Measurements from ENCODE around the gene NRP2. TPM values are rescaled to one million over a fixed set of nuclear protein-coding genes. Genes with fewer than 3 reads are reported as not detected.
A peak's percentile ranks its signal among the peaks of the same experiment; 100 is the strongest.

NRP2 gene
- total RNA-seq, 6 donors from 2014 or later = 61.4 to 99.4 (median 71.8) TPM

- Histone ChIP-seq H3K27ac (no peak overlapping the region), H3K4me1 (peaks cover 0 to 13% (median 7%) of the 10 kb centered on the region in 4 donors), H3K27me3 (no peaks in the 10 kb centered on the region), H3K9me3 (no peaks in the 10 kb centered on the region), H3K4me3 (no peak overlapping the region), H3K36me3 (peaks cover 6 to 72% (median 54%) of the 10 kb centered on the region in 4 donors)
- TF ChIP-seq POLR2AphosphoS5 (IDR thresholded peaks at IDR 0.05) = no peak
- TF ChIP-seq POLR2A (IDR thresholded peaks at IDR 0.05) = no peak
- TF ChIP-seq, protein P1, sequence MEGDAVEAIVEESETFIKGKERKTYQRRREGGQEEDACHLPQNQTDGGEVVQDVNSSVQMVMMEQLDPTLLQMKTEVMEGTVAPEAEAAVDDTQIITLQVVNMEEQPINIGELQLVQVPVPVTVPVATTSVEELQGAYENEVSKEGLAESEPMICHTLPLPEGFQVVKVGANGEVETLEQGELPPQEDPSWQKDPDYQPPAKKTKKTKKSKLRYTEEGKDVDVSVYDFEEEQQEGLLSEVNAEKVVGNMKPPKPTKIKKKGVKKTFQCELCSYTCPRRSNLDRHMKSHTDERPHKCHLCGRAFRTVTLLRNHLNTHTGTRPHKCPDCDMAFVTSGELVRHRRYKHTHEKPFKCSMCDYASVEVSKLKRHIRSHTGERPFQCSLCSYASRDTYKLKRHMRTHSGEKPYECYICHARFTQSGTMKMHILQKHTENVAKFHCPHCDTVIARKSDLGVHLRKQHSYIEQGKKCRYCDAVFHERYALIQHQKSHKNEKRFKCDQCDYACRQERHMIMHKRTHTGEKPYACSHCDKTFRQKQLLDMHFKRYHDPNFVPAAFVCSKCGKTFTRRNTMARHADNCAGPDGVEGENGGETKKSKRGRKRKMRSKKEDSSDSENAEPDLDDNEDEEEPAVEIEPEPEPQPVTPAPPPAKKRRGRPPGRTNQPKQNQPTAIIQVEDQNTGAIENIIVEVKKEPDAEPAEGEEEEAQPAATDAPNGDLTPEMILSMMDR (IDR thresholded peaks at IDR 0.05) = no peak
- TF ChIP-seq EP300 (IDR thresholded peaks at IDR 0.05) = no peak
- DNase-seq (no peak), ATAC-seq (ENCODE audit: low FRiP score in 2 of 2) (no peak)
- WGBS, 2 donors = 88 to 95% methylated on average over 2 of the region's 2 CpGs
Measured at GRCh38 chr2:205727174-205727573, 44.9 kb downstream of the NRP2 start.

GRCh38 chr2:205728366-205728765 lies 46.1 kb downstream of the NRP2 start:
- TF ChIP-seq EP300 (IDR thresholded peaks at IDR 0.05) = no peak
- no peak for TF ChIP-seq POLR2A (IDR thresholded peaks at IDR 0.05)
- no peak for TF ChIP-seq POLR2AphosphoS5 (IDR thresholded peaks at IDR 0.05)
- TF ChIP-seq, protein P1 (IDR thresholded peaks at IDR 0.05) = no peak
- H3K27me3 ChIP-seq = no peaks in the 10 kb centered on the region
- H3K9me3 ChIP-seq = no peaks in the 10 kb centered on the region
- 91 to 95% methylated on average over 6 to 7 of the region's 7 CpGs for WGBS, 2 donors
- ATAC-seq (ENCODE audit: low FRiP score in 2 of 2) = no peak
- peaks cover 0 to 13% (median 7%) of the 10 kb centered on the region in 4 donors for H3K4me1 ChIP-seq
- H3K27ac ChIP-seq = no peak overlapping the region
- H3K4me3 ChIP-seq = no peak overlapping the region
- H3K36me3 ChIP-seq = peaks cover 6 to 63% (median 53%) of the 10 kb centered on the region in 4 donors
- DNase-seq = no peak

DNA sequence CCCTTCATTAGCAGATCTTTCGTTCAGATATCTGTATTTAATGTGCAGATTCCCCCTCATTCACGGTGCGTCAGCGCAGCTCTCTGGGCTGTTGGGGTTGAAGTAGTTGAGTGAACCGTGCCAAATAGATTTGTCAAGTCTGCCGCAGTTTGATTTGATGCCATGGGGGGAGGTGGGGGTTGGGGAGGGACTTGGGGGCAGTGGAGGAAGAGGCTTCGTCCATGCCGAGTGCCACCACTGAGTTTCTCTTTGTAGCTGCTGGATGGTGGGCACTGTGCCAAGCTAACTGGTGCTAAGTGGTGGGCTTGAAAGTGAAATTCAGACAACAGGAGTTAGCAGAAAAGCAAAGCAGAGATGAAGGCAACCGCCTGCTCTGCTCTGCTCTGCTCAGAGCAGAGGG lies 47.9 kb downstream of the NRP2 start:
- H3K9me3 ChIP-seq = no peaks in the 10 kb centered on the region
- peaks cover 3 to 21% (median 9%) of the 10 kb centered on the region in 4 donors for H3K4me1 ChIP-seq
- peaks cover 6 to 54% (median 44%) of the 10 kb centered on the region in 4 donors for H3K36me3 ChIP-seq
- ATAC-seq (ENCODE audit: low FRiP score in 2 of 2) = no peak
- no peak overlapping the region for H3K4me3 ChIP-seq
- DNase-seq = no peak
- 78 to 82% methylated on average over 9 of the region's 9 CpGs for WGBS, 2 donors
- TF ChIP-seq POLR2A (IDR thresholded peaks at IDR 0.05) (no peak), EP300 (IDR thresholded peaks at IDR 0.05) (no peak)
- TF ChIP-seq, protein P1 (IDR thresholded peaks at IDR 0.05) = no peak
- no peaks in the 10 kb centered on the region for H3K27me3 ChIP-seq
- peak overlapping the region in 1 of 4 donors; percentile 7 for H3K27ac ChIP-seq

- ATAC-seq (ENCODE audit: low FRiP score in 2 of 2) = no peak
- Histone ChIP-seq H3K27ac (peak overlapping the region in 1 of 4 donors; percentile 7), H3K27me3 (no peaks in the 10 kb centered on the region), H3K4me1 (peaks cover 3 to 21% (median 9%) of the 10 kb centered on the region in 4 donors), H3K4me3 (no peak overlapping the region), H3K36me3 (peaks cover 4 to 46% (median 38%) of the 10 kb centered on the region in 4 donors), H3K9me3 (no peaks in the 10 kb centered on the region)
- 74 to 83% methylated on average over 9 of the region's 9 CpGs for WGBS, 2 donors
- DNase-seq = no peak
- no peak for TF ChIP-seq POLR2A (IDR thresholded peaks at IDR 0.05)
- peak in 1 of 2 donors; percentile 12 for TF ChIP-seq POLR2AphosphoS5 (IDR thresholded peaks at IDR 0.05)
Measured at GRCh38 chr2:205730701-205731582, 48.6 kb downstream of the NRP2 start.

DNA sequence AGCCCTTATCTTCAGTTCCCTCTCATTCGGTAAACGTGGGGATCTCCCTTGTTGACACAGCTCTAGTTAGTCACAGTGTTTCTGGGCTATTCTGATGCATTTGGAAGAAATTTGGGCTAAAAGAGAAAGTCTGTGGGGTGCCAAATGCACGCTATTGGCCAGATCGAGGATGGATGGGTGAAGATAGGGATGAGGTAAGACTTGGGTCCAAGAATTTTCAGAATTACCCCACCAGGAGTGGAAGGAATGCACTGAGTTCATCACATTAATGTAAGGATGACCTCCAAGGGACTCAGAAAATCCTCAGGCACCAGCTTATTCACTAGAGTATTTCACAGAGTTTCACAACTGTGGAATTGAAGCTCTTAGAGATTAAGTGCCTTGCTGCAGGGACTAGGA lies 49.3 kb downstream of the NRP2 start:
- TF ChIP-seq POLR2AphosphoS5 (IDR thresholded peaks at IDR 0.05) = no peak
- TF ChIP-seq POLR2A (IDR thresholded peaks at IDR 0.05) = no peak
- TF ChIP-seq EP300 (IDR thresholded peaks at IDR 0.05) = no peak
- TF ChIP-seq, protein P1 (IDR thresholded peaks at IDR 0.05) = no peak
- ATAC-seq (ENCODE audit: low FRiP score in 2 of 2) (no peak), DNase-seq (no peak)
- Histone ChIP-seq H3K27me3 (no peaks in the 10 kb centered on the region), H3K4me3 (no peak overlapping the region), H3K4me1 (peaks cover 3 to 21% (median 9%) of the 10 kb centered on the region in 4 donors), H3K27ac (peak overlapping the region in 1 of 4 donors; percentile 7), H3K9me3 (no peaks in the 10 kb centered on the region), H3K36me3 (peaks cover 0 to 40% (median 32%) of the 10 kb centered on the region in 4 donors)
- 71 to 74% methylated on average over 4 of the region's 4 CpGs for WGBS, 2 donors

Data from upper lobe of left lung (tissue), 6 donors.